ENCODE results near the gene CYP4A22.

The CYP4A22 gene

DNA sequence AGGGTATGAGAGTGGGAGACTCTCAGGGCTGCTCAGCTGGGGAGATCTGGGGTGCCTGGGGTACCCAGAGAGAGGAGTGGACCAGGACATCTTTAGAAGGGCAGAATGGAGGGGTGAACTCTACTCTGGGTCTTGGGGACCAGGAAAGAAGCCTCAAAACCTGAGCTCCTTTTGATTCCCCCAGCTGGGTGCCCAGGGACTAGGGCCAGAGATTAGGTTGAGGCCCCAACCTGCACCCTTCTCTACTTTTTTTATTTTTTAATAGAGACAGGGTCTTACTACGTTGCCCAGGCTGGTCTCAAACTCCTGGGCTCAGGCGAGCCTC is 50.6 kb downstream of the CYP4A22 start:
- H3K4me3 ChIP-seq (ENCODE audit: control insufficient read depth, low read depth, low read length) = no peak overlapping the region
- no peak for DNase-seq (ENCODE audit: low read depth)
- TF ChIP-seq, protein P1, sequence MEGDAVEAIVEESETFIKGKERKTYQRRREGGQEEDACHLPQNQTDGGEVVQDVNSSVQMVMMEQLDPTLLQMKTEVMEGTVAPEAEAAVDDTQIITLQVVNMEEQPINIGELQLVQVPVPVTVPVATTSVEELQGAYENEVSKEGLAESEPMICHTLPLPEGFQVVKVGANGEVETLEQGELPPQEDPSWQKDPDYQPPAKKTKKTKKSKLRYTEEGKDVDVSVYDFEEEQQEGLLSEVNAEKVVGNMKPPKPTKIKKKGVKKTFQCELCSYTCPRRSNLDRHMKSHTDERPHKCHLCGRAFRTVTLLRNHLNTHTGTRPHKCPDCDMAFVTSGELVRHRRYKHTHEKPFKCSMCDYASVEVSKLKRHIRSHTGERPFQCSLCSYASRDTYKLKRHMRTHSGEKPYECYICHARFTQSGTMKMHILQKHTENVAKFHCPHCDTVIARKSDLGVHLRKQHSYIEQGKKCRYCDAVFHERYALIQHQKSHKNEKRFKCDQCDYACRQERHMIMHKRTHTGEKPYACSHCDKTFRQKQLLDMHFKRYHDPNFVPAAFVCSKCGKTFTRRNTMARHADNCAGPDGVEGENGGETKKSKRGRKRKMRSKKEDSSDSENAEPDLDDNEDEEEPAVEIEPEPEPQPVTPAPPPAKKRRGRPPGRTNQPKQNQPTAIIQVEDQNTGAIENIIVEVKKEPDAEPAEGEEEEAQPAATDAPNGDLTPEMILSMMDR (IDR thresholded peaks at IDR 0.05; ENCODE audit: control insufficient read depth, insufficient read depth, low read depth, low read length, missing control alignments) = no peak

- TF ChIP-seq, protein P1 (IDR thresholded peaks at IDR 0.05; ENCODE audit: control insufficient read depth, insufficient read depth, low read depth, low read length, missing control alignments) = no peak
- DNase-seq (ENCODE audit: low read depth) = no peak
- no peak overlapping the region for H3K4me3 ChIP-seq (ENCODE audit: control insufficient read depth, low read depth, low read length)
Observed at GRCh38 chr1:47188791-47189785, 51.8 kb downstream of the CYP4A22 start.

DNA sequence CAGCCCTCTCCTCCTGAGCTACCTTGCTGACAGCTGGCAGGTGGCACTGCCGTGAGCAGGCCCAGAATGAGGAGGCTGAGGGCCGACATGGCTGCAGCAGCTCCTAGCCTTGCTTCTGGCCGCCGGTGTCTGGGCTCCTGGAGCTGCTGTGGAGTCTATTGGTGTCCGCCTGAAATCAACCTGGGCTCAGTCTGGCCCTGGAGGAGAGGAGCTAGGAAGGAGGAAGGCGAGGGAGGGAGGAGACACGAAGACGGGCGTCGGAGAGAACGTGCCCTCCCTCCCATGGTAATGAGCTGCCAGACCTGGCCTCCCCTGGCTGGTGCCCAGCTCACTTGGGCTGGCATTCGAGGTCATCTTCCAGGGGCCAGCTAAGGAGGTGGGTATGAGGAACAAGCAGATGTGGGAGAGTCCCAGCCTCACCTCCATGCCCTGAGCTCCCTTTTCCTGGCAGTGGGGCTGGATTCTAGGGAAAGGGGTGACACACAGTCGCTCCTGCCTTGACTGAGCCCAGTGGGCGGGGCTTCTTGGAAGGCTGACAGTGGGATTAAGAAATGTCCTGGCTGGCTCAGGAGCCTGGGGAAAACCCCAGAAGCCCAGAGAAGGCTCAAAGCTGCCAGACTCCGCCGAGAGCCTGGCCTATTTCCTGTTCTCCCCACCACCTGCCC is 52.7 kb downstream of the CYP4A22 start, which contains the start of gene PDZK1IP1:
TSS of gene PDZK1IP1 (minus strand) at position 193 of the 665 bp plus-strand sequence. CDS start at position 89, 104 bp downstream.
- H3K4me3 ChIP-seq (ENCODE audit: control insufficient read depth, low read depth, low read length) = no peak within 1 kb of the TSS
- TF ChIP-seq, protein P1 (IDR thresholded peaks at IDR 0.05; ENCODE audit: control insufficient read depth, insufficient read depth, low read depth, low read length, missing control alignments) = no peak
- DNase-seq (ENCODE audit: low read depth) = no peak

DNA sequence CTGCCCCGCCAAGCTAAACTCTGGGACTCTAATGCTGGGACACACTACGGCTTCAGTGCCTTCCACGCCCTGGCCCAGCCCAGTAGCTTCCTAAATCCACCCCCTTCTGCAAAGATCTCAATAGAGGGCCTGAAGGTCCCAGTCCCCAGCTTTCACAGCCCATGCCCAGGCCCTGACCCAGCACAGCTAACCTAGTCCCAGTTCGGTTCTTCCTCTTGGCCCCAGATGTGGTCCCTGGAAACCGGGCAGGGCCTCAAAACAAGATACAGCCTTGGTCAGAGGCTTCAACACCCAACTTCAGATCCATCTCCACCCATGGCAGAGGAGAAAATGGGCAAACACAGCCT is 53.2 kb downstream of the CYP4A22 start:
- DNase-seq (ENCODE audit: low read depth) = no peak

DNA sequence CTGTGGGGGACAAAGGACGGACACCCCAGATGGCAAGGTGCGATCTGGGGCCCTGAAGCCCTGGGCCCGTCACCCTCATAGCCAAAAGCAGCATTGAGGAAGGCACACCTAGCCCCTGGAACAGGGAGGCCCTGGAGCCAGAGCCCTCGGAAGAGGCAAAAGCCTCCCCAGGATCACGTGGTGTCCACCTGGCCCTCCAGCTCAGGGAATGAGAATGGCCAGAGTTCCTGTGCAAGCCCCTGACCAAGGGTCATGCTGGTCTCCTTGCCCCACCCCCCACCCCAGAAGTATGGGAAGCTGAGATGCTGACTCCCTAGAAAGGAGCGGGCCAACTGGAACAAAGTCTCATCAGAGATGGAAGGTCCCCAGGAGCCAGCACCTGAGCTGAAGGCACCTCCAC is 53.6 kb downstream of the CYP4A22 start:
- DNase-seq (ENCODE audit: low read depth) = no peak
- TF ChIP-seq, protein P1 (IDR thresholded peaks at IDR 0.05; ENCODE audit: control insufficient read depth, insufficient read depth, low read depth, low read length, missing control alignments) = no peak
- no peak overlapping the region for H3K4me3 ChIP-seq (ENCODE audit: control insufficient read depth, low read depth, low read length)

More for the DNA sequence above, 53.2 kb downstream of the CYP4A22 start:
- no peak overlapping the region for H3K4me3 ChIP-seq (ENCODE audit: control insufficient read depth, low read depth, low read length)
- TF ChIP-seq, protein P1 (IDR thresholded peaks at IDR 0.05; ENCODE audit: control insufficient read depth, insufficient read depth, low read depth, low read length, missing control alignments) = no peak

DNA sequence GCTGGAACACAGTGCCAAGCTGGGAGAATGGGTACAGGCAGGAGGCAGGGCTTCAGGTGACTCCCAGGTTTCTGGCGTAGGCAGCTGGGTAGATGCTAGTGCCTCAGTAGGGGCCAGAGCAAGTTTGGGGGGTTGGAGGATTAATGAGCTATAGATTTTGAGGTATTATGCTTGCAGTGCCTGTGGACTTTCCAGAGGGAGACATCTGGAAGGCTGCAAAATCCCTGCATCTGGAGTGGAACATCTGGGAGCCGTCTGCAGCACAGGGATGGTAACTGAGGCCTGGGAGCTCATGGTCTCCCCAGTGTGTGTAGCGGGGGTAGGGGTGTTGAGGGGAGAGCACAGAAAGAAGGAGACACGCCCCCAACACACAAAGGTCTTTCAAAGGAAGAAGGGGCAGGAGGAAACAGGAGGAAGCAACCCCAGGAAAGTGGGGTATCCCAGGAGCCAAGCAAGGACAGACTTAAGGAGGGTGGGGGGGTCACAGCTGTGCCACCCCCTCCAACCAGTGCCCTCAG is 54.8 kb downstream of the CYP4A22 start:
- DNase-seq (ENCODE audit: low read depth) = no peak
- TF ChIP-seq, protein P1 (IDR thresholded peaks at IDR 0.05; ENCODE audit: control insufficient read depth, insufficient read depth, low read depth, low read length, missing control alignments) = no peak
- H3K4me3 ChIP-seq (ENCODE audit: control insufficient read depth, low read depth, low read length) = no peak overlapping the region

Data from AG09309 (cell line).